Epithelial cell of esophagus (primary cell): ENCODE results near the gene ZNF837.

Source experiments
- DNase-seq: peaks from one replicate; pipeline ENCODE4 v3.0.0; 2010; ENCODE audit warnings: low read depth
- H3K4me3 ChIP-seq: 2 replicates; pipeline ENCODE4 v1.5.1; 2011; ENCODE audit warnings: mild to moderate bottlenecking, low read length, control low read depth
- TF ChIP-seq, protein P1 (sequence below): IDR thresholded peaks from 2 replicates; pipeline ENCODE4 v1.5.1; 2011; ENCODE audit warnings: low read depth, mild to moderate bottlenecking, low read length, control low read depth, inconsistent platforms; ENCODE audit not compliant: insufficient read depth; ENCODE audit errors: missing control alignments

The ZNF837 gene

DNA sequence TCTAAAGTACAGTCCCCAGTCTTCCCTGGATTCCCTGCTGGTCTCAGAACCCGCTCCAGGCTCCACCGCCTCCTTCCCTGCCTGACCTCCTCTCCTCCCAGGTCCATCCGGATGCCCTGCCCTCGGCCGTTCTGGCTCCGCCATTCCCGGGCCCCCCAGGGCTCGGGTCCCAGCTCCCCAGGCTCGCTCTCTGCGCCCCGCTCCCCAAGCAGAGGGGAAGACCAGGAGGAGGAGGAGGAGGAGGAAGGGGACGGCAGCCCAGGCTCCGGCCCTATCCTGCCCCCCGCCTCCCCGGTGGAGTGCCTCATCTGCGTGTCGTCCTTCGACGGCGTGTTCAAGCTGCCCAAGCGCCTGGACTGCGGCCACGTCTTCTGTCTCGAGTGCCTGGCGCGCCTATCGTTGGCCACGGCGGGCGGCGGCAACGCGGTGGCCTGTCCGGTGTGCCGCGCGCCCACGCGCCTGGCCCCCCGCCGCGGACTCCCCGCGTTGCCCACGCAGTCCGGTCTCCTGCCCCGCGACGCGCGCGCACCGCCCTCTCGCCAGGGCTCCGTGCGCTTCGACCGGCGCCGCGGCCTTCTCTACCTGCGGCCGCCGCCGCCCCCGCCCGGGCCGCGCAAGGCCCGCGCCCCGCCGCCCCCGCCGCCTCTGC, 15.3 kb upstream of the ZNF837 start:
- TF ChIP-seq, protein P1, sequence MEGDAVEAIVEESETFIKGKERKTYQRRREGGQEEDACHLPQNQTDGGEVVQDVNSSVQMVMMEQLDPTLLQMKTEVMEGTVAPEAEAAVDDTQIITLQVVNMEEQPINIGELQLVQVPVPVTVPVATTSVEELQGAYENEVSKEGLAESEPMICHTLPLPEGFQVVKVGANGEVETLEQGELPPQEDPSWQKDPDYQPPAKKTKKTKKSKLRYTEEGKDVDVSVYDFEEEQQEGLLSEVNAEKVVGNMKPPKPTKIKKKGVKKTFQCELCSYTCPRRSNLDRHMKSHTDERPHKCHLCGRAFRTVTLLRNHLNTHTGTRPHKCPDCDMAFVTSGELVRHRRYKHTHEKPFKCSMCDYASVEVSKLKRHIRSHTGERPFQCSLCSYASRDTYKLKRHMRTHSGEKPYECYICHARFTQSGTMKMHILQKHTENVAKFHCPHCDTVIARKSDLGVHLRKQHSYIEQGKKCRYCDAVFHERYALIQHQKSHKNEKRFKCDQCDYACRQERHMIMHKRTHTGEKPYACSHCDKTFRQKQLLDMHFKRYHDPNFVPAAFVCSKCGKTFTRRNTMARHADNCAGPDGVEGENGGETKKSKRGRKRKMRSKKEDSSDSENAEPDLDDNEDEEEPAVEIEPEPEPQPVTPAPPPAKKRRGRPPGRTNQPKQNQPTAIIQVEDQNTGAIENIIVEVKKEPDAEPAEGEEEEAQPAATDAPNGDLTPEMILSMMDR: no peak
- DNase-seq: no peak
- H3K4me3 ChIP-seq: peak overlapping the region; percentile 69

DNA sequence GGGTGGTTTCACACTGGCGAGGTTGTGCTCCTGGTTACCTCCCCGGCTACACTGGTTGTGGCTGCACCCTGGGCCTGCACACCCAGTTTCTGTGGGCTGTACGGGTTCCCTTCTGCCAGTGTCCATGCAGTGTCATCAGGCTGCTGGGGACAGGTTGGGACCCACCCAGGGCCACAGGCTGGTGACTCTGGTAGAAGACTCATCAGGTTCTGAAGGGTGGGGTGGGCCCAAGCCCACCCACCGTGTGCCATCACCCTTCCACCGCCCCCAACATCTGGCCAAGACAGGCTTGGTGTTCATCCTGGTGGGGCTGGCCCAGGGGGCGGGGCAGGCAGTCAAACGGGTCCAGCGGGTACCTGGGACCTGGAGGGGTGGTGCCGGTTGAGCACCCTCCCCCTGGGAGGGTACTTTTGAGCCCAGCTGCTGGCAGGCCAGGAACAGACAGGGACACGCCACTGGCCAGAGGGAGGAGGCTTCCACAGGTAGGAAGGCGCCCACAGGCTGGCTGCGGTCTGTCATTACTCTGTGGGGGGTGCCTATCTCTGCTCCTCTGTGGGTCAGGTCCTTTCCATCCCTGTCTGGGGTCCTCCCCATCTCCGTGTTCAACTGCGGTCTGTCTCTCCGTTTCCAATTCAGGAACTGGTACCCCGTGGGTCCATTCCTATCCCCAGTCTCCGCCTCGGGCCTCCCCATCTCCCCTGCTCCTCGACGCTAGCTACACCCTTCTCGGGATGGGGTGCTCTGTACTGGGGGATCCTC, 14.6 kb upstream of the ZNF837 start, which contains the start of gene RNF225:
RNF225 (plus strand) TSS at position 437 of the 759 bp plus-strand sequence. CDS start 434 bp downstream, outside the sequence.
- TF ChIP-seq, protein P1: no peak
- DNase-seq: peak; percentile 94
- peak within 1 kb of the TSS; percentile 69 for H3K4me3 ChIP-seq

DNA sequence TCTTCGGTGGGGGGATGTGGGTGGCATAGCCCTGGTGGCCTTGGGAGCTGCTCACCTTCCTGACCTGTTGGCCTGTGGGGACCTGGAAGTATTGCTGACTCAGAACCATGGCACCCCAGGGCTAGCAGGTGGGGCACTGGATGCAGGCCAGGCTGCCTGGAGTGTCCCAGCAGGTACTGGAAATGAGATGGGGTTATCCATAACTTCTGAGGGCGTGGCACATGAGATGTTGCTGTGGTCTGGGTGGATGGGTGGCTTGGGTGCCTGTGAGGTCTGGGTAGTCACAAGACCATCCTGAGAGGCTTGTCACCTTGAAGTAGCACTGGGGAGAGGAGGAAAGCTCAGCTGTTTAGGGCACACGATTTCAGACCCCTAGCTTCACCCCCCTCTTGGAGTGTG, 14.0 kb upstream of the ZNF837 start:
- no peak overlapping the region for H3K4me3 ChIP-seq
- TF ChIP-seq, protein P1: no peak
- peak; percentile 54 for DNase-seq

DNA sequence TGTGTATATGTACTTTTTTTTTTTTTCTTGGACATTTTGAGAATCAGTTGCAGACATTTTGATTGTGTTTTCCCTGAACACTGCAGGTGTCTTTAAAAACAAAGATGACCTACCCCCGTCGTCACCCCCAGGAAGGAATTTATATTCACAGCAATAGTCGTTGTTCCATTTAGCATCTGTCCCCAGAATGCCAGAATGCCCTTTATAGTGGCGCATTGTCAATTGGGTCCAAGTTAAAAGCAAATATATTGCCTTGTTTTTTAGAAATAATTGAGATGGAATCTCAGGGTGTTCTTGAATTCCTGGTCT, 12.8 kb upstream of the ZNF837 start:
- TF ChIP-seq, protein P1: no peak
- no peak overlapping the region for H3K4me3 ChIP-seq
- DNase-seq: no peak

DNA sequence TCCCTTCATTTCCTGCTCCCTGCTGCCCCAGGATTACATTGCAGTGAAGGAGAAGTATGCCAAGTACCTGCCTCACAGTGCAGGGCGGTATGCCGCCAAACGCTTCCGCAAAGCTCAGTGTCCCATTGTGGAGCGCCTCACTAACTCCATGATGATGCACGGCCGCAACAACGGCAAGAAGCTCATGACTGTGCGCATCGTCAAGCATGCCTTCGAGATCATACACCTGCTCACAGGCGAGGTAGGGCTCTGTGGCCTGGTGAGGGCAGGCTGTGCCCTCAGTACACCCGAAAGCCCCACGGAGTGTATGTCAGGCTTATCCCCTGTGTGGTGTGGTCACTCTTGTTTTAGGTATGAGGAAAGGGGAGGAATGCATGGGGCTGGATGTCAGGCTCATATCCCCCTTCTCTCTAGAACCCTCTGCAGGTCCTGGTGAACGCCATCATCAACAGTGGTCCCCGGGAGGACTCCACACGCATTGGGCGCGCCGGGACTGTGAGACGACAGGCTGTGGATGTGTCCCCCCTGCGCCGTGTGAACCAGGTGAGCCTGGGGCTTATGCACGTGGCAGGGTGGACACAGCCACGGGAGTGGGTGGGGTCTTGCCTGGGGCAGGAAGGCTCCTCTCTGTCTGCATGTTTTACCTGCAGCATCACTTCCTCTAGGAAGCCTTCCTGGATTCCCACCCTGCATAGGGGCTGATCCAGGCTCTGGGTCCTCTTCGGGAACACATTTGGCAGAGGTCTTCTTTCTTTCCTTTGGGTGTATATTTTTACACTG, 12.3 kb upstream of the ZNF837 start:
- TF ChIP-seq, protein P1: no peak
- no peak overlapping the region for H3K4me3 ChIP-seq
- no peak for DNase-seq

- TF ChIP-seq, protein P1: no peak
- peak overlapping the region; percentile 100 for H3K4me3 ChIP-seq
- no peak for DNase-seq
Measured at GRCh38 chr19:58388175-58388526, 7.3 kb upstream of the ZNF837 start.
